ENCODE results near the gene SLC16A10. TPM values are rescaled to one million over a fixed set of nuclear protein-coding genes. Genes with fewer than 3 reads are reported as not detected.
"Not testable (repeated sequence)": the region's sequence is repeated elsewhere in the genome, so short reads cannot be mapped to it uniquely, and the experiment has no call there.

The SLC16A10 gene
- total RNA-seq, 1 donor from 2014 or later = 0.20 TPM

GRCh38 chr6:111080698-111081097, 6.6 kb upstream of the SLC16A10 start:
- DNase-seq (ENCODE audit: low read depth in 2 of 2) = no peak

- DNase-seq (ENCODE audit: low read depth in 2 of 2) = no peak
Measured at GRCh38 chr6:111086685-111087084, 618 bp upstream of the SLC16A10 start.

- DNase-seq (ENCODE audit: low read depth in 2 of 2) = no peak
Measured at GRCh38 chr6:111087871-111088667, 766 bp downstream of the SLC16A10 start.

GRCh38 chr6:111088668-111089003, 1.3 kb downstream of the SLC16A10 start:
- no peak for DNase-seq (ENCODE audit: low read depth in 2 of 2)

- DNase-seq (ENCODE audit: low read depth in 2 of 2) = no peak
Measured at GRCh38 chr6:111090766-111091165, 3.5 kb downstream of the SLC16A10 start.

- no peak for DNase-seq (ENCODE audit: low read depth in 2 of 2)
Measured at GRCh38 chr6:111091987-111092386, 4.7 kb downstream of the SLC16A10 start.

- DNase-seq (ENCODE audit: low read depth in 2 of 2) = not testable (repeated sequence)
Measured at GRCh38 chr6:111095488-111095887, 8.2 kb downstream of the SLC16A10 start.

- DNase-seq (ENCODE audit: low read depth in 2 of 2) = no peak
Measured at GRCh38 chr6:111096246-111096645, 8.9 kb downstream of the SLC16A10 start.

- DNase-seq (ENCODE audit: low read depth in 2 of 2) = no peak
Measured at GRCh38 chr6:111098597-111098996, 11.3 kb downstream of the SLC16A10 start.

GRCh38 chr6:111101987-111102386, 14.7 kb downstream of the SLC16A10 start:
- no peak for DNase-seq (ENCODE audit: low read depth in 2 of 2)

- peak; percentile 35 to 86 for DNase-seq (ENCODE audit: low read depth in 2 of 2)
Measured at GRCh38 chr6:111105578-111105977, 18.3 kb downstream of the SLC16A10 start.

GRCh38 chr6:111107589-111107988, 20.3 kb downstream of the SLC16A10 start:
- DNase-seq (ENCODE audit: low read depth in 2 of 2) = no peak

GRCh38 chr6:111110036-111110435, 22.7 kb downstream of the SLC16A10 start:
- DNase-seq (ENCODE audit: low read depth in 2 of 2) = no peak

GRCh38 chr6:111113336-111114086, 26.2 kb downstream of the SLC16A10 start:
- DNase-seq (ENCODE audit: low read depth in 2 of 2) = peak in 1 of 2 donors; percentile 3

- DNase-seq (ENCODE audit: low read depth in 2 of 2) = no peak
Measured at GRCh38 chr6:111114087-111114443, 26.8 kb downstream of the SLC16A10 start.

GRCh38 chr6:111114482-111114881, 27.2 kb downstream of the SLC16A10 start:
- DNase-seq (ENCODE audit: low read depth in 2 of 2) = no peak

GRCh38 chr6:111118826-111119225, 31.5 kb downstream of the SLC16A10 start:
- no peak for DNase-seq (ENCODE audit: low read depth in 2 of 2)

GRCh38 chr6:111119571-111120329, 32.4 kb downstream of the SLC16A10 start:
- no peak for DNase-seq (ENCODE audit: low read depth in 2 of 2)

GRCh38 chr6:111121789-111122350, 34.6 kb downstream of the SLC16A10 start:
- DNase-seq (ENCODE audit: low read depth in 2 of 2) = no peak

GRCh38 chr6:111122458-111123286, 35.4 kb downstream of the SLC16A10 start:
- no peak for DNase-seq (ENCODE audit: low read depth in 2 of 2)

GRCh38 chr6:111124406-111124805, 37.1 kb downstream of the SLC16A10 start:
- no peak for DNase-seq (ENCODE audit: low read depth in 2 of 2)
